GM19043 (cell line): ENCODE measurements around the gene NGEF.

Source experiments
- ATAC-seq: cut with Tn5 transposase; IDR thresholded peaks from one replicate; pipeline ENCODE4 v1.9.1; 2021; ENCODE audit warnings: low read depth; ENCODE audit not compliant: unreplicated experiment

Gene NGEF

DNA sequence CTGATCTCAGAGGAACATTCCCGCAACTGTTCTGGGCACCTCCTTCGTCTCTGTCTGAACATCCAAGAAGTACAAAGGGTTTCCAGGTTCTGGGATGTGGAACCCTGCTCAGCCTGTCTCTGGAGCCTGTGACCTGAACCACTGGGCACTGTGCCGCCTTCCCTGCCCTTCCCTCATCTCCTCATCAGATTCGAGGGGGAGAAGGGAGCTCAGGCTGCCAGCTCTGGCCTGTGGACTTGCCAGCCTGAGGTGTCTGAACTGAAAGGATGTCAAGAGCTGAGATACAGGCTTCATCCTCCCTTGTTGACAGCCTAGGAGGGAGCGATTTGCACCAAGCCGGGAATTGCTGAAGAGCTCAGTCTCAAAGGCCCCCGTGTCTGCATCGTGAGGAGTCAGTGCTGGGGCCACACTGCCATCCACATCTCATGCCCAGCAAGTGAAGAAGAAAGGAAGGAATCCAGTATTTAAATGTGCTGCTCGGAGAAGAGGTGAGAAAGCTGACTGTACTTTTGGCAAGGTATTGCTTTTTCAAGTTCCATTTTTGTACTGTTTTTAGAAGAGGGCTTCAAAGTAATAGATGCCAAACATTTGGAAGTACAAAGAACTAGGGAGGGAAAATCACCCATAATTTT lies 32.0 kb upstream of the NGEF start:
- no peak for ATAC-seq

GRCh38 chr2:233042549-233042948 lies 29.5 kb upstream of the NGEF start:
- no peak for ATAC-seq

DNA sequence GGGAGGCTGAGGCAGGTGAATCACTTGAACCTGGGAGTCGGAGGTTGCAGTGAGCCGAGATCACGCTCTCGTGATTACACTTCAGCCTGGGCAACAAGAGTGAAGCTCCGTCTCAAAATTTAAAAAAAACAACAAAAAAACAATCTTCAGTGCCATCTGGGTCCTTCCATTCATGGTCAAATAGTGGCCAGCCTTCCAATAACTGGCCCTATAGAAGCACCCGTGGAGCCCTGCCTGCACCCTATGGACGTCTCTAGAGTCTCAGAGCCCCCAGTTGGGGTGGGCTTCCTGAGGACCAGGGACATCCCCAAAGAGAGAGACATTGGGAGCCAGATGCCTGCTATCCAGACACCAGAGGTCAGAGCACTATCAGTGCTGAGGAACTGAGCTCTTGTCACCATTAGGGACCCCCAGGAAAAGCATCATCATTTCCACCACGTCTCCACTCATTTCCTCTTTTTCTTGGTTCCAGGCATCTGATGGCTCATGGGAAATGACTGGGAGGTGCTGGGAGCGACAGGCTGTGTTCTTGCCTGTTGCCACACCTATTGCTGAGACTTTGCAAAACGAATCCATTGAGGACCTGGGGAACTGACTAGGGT lies 28.8 kb upstream of the NGEF start:
- ATAC-seq, result no peak

DNA sequence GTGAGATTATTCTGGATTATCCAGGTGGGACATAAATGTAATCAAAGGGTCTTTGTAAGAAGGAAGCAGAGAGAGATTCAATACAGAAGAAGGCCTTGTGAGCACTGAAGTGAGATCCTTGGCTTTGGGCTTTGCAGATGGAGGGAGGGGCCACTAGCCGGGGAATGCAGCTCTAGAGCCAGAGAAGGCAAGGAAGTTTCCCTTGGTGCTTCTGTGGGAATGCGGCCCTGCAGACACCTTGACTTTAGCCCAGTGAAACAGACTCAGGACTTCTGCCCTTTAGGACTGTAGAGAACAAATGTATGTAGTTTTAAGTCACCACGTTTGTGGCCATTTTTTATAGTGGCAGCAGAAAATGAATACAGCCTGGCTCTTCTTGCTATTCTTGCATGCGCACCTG lies 27.5 kb upstream of the NGEF start:
- ATAC-seq, result no peak

DNA sequence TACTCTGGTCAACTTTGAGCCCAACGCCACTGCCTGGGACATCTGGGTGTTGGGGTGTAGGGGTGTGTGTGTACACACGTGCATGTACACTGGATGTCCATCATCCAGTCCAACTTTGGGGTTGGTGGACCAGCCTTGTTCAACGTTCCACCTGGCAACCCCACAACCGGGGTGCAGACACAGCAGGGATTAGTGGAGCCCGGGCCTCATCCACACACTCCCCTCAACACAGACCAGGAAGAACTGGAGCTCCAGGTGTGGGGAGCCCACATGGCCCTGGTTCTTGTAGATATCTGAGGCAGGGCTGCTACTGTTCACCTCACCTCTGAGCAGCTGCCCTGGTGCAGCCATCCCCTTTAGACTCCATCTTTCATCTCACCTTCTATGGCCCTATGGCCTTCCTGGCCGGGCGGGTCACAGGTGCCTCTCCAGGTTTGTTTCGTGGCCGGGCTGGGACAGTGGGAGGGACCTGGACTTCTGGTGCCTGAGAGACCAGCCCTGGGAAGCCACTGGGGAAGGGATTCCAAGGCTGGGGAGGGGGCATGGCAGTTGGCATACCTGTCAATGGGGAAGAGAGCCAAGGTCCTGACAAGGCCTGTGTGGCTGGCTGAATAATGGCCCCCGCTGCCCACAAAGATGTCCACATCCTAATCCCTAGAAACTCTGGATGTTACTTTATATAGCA lies 26.9 kb upstream of the NGEF start:
- ATAC-seq, result no peak

GRCh38 chr2:233039212-233039845 lies 26.3 kb upstream of the NGEF start:
- ATAC-seq, result no peak

DNA sequence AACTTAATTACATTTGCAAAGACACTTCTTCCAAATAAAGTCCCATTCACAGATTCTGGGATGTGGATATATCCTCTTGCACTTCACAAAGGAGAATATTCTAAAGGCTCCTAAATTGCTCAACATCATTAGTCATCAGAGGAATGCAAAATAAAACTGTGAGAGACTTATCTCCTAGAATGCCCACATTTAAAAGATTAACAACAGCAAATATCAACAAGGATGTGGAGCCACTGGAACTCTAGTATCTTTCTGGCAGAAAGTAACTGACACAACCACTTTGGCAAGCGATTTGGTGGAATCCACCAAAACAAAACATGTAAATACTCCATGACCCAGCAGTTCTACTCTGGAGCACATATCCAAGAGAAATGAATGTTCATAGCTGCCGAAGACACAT lies 24.0 kb upstream of the NGEF start:
- no peak for ATAC-seq

DNA sequence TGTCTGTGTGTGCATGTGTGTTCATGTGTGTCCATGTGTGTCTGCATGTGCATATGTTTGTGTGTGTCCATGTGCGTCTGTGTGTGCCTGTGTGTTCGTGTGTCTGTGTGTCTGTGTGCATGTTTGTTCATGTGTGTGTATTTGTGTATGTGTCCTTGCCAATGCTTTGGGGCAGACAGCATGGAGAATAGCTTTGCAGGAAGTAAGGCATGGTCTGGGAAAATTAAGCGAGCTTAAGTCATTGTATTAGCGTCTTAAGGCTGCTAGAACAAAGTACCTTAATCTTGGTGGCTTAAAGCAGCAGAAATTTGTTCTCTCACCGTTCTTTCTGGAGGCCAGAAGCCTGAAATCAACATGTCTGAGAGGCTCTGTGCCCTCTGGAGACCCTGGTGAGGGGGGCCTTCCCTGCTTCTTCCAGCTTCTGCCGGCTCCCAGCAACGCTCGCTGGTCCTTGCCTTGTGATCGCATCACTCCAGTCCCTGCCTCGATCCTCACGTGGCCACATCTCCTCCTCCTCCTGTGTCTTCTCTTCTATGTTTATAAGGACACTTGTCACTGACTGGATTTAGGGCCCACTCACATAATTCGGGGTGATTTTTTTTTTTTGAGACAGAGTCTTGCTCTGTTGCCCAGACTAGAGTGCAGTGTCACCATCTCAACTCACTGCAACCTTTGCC lies 23.2 kb upstream of the NGEF start:
- ATAC-seq, result no peak

GRCh38 chr2:233035426-233036161 lies 22.5 kb upstream of the NGEF start:
- no peak for ATAC-seq

- ATAC-seq, result no peak
Measured at GRCh38 chr2:233034091-233034882, 21.2 kb upstream of the NGEF start.

- no peak for ATAC-seq
Measured at GRCh38 chr2:233033672-233034071, 20.6 kb upstream of the NGEF start.

- ATAC-seq, result no peak
Measured at GRCh38 chr2:233032551-233033320, 19.7 kb upstream of the NGEF start, which contains the start of gene NEU2. NEU2 (plus strand) TSS chr2:233032672; CDS start chr2:233032672, 0 bp downstream.

- no peak for ATAC-seq
Measured at GRCh38 chr2:233031556-233032500, 18.8 kb upstream of the NGEF start.

DNA sequence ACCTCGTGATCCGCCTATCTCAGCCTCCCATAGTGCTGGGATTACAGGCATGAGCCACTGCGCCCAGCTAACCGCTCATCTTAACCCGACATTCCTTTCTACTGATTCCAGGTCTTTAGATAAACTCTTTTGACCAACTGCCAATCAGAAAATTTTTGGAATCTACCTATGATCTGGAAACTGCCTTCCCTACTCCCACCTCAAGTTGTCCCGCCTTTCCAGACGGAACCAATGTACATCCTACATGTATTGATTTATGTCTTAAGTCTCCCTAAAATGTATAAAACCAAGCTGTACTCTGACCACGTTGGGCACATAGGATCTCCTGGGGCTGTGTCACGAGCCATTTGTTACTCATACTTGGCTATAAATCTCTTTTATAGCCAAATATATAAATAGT lies 16.3 kb upstream of the NGEF start:
- no peak for ATAC-seq

DNA sequence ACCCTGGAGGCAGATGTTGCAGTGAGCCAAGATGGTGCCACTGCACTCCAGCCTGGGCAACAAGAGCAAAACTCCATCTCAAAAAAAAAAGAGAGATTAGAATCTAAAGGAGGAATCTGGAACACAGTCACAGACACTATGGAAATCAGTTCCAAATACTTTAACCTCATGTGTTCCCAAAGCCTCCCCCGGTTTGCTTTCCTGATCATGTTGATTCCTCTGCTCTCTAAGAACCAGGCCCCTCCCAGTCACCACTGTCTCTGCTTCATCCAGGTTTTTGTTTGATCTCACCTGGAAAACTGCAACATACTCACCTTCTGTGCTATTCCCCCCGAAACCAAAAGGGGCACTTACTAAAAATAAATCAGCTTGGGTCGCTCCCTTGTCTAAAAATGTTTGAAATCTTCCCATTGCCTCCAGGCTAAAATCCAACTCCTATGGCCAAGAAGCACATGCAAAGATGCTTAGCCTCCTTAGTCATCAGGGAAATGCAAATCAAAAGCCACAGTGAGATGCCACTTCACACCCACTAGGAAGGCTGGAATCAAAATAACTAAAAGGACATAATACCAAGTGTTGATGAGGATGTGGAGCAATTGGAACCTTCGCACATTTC lies 13.2 kb upstream of the NGEF start:
- ATAC-seq, result no peak

DNA sequence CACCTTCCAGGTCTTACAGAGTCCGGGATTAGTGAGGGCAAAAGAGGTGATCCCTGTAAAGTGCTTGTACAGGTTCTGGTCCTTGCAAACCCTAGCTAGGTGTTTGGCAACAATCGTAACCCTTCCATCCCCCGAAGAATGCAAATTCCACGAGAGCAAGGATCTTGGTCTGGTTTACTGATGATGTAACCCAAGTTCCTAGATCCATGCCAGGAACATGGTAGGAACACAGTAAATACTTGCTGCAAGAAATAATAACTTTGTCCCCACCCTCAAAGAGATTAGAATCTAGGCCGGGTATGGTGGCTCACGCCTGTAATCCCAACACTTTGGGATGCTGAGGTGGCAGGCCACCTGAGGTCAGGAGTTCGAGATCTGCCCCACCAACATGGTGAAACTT lies 12.7 kb upstream of the NGEF start:
- no peak for ATAC-seq

DNA sequence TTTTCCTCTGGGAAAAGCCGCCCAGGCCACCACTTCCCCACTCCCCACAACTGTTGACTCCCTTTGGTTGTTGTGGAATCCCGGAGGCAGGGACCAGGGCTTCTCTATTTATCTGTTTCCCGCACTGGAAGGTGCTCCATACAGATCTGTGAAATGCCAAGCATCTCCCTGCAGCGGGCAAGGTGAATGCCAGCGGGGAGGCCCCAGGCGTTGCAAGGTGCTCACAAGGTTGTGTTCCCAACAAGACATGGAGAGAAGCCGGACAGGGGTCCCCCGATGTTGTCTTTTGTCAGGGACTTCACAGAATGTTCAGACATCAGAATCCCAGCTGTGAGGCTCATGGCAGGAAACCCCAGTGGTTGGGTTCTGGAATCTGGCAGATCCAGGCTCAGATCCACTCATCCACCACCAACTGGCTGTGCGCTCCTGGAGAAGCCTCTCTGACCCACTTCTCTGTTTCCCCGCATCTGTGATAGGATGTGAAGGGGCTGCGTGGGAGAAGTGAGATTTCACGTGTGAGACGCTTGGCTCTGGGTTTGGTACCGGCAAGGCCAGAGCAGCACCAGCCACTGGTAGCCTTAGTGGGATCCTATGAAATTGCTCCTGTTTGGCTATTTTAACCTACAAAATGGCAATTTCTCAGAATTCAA lies 10.8 kb upstream of the NGEF start:
- no peak for ATAC-seq
